ENCODE measurements around the gene CLPTM1.
"Not testable (repeated sequence)": the region's sequence is repeated elsewhere in the genome, so short reads cannot be mapped to it uniquely, and the experiment has no call there.

CLPTM1 gene

GRCh38 chr19:44975444-44975843, 20.3 kb downstream of the CLPTM1 start:
- DNase-seq: no peak

GRCh38 chr19:44984005-44984404, 28.8 kb downstream of the CLPTM1 start:
- no peak for DNase-seq

- DNase-seq: no peak
Measured at GRCh38 chr19:44985445-44985844, 30.3 kb downstream of the CLPTM1 start.

- DNase-seq: no peak
Measured at GRCh38 chr19:44986389-44986788, 31.2 kb downstream of the CLPTM1 start.

GRCh38 chr19:44987148-44987675, 32.0 kb downstream of the CLPTM1 start:
- DNase-seq: peak in 1 of 3 donors; percentile 31

GRCh38 chr19:44988273-44988672, 33.1 kb downstream of the CLPTM1 start:
- peak in 2 of 3 donors; percentile 24 to 29 for DNase-seq

- peak; percentile 71 to 85 (median 76) for DNase-seq
Measured at GRCh38 chr19:44988896-44989556, 33.8 kb downstream of the CLPTM1 start.

GRCh38 chr19:44990459-44990858, 35.3 kb downstream of the CLPTM1 start:
- DNase-seq: peak in 1 of 3 donors; percentile 33

GRCh38 chr19:44990966-44991365, 35.8 kb downstream of the CLPTM1 start:
- DNase-seq: no peak

- no peak for DNase-seq
Measured at GRCh38 chr19:44992336-44993163, 37.4 kb downstream of the CLPTM1 start.

GRCh38 chr19:44993526-44993925, 38.3 kb downstream of the CLPTM1 start:
- DNase-seq: no peak

- DNase-seq: no peak
Measured at GRCh38 chr19:44993926-44994537, 38.9 kb downstream of the CLPTM1 start.

- no peak for DNase-seq
Measured at GRCh38 chr19:44998025-44998424, 42.8 kb downstream of the CLPTM1 start.

- DNase-seq: not testable (repeated sequence)
Measured at GRCh38 chr19:44999131-44999925, 44.1 kb downstream of the CLPTM1 start.

- not testable (repeated sequence) for DNase-seq
Measured at GRCh38 chr19:45000665-45001064, 45.5 kb downstream of the CLPTM1 start.

- DNase-seq: peak; percentile 97 to 100 (median 99)
Measured at GRCh38 chr19:45001087-45001739, 46.0 kb downstream of the CLPTM1 start, which contains the start of gene RELB. Gene RELB, plus strand, starts transcription at chr19:45001464. Its CDS starts 116 bp downstream, at chr19:45001580.

GRCh38 chr19:45003485-45003884, 48.3 kb downstream of the CLPTM1 start:
- no peak for DNase-seq

- DNase-seq: no peak
Measured at GRCh38 chr19:45005787-45006186, 50.6 kb downstream of the CLPTM1 start.

- no peak for DNase-seq
Measured at GRCh38 chr19:45008552-45008951, 53.4 kb downstream of the CLPTM1 start.

GRCh38 chr19:45009625-45010255, 54.6 kb downstream of the CLPTM1 start:
- no peak for DNase-seq

GRCh38 chr19:45010306-45010705, 55.1 kb downstream of the CLPTM1 start:
- no peak for DNase-seq

All from suppressor macrophage treated with lipopolysaccharide for 1 hour (primary cell).